Body of pancreas (tissue), 4 donors: ENCODE data around the gene SLC22A15. TPM values are rescaled to one million over a fixed set of nuclear protein-coding genes. Genes with fewer than 3 reads are reported as not detected.

ENCODE experiments used
- ATAC-seq: fragments of 150-250 bp; one replicate; pipeline ENCODE4 v1.9.1; 2016
- DNase-seq, 4 donors: peaks; one replicate each; pipeline ENCODE4 v3.0.0-alpha.2; 2019
- H3K27ac ChIP-seq, 4 donors: fragments of 200-600 bp; sonication (generic); 1 replicate in 3 of 4; 2 replicates in 1 of 4; pipeline versions ENCODE4 v1.5.1 to v1.6.1; 2016 to 2019; ENCODE audit warnings: mild to moderate bottlenecking in 1 of 4, mixed read lengths in 1 of 4, moderate library complexity in 1 of 4
- H3K27me3 ChIP-seq, 2 donors: fragments of 200-600 bp; sonication (generic); one replicate each; pipeline ENCODE4 v1.6.0; 2016; ENCODE audit warnings: mild to moderate bottlenecking in 1 of 2
- H3K36me3 ChIP-seq, 2 donors: fragments of 200-600 bp; sonication (generic); replicated peaks in 1 of 2; 2 replicates each; pipeline ENCODE4 v1.5.1; 2016; ENCODE audit warnings: low read depth in 2 of 2; ENCODE audit not compliant: insufficient read depth in 1 of 2
- H3K4me1 ChIP-seq: fragments of 200-600 bp; sonication (generic); one replicate; pipeline ENCODE4 v1.6.0; 2016
- H3K4me3 ChIP-seq, 2 donors: fragments of 200-600 bp; sonication (generic); 1 replicate in 1 of 2; 2 replicates in 1 of 2; pipeline ENCODE4 v1.5.1; 2016 to 2019
- H3K9me3 ChIP-seq, 3 donors: fragments of 200-600 bp; sonication (generic); 1 replicate in 2 of 3; 2 replicates in 1 of 3; pipeline ENCODE4 v1.5.1; 2016
- POLR2A ChIP-seq, 3 donors: fragments of 450-650 bp; IDR thresholded peaks; one replicate each; pipeline ENCODE4 v1.6.1; 2016; ENCODE audit warnings: antibody characterized with exemption in 3 of 3, mild to moderate bottlenecking in 2 of 3
- WGBS, 2 donors: methylation state at CpG; one replicate each; pipeline ENCODE4 v1.1.5; 2017; 5-methylcytosine and 5-hydroxymethylcytosine counted together
- intact Hi-C: fragments of 100-400 bp; cut with DNase I; formaldehyde crosslinking; loops from one replicate; pipeline ENCODE4 v1.15.1; 2023
- total RNA-seq, 2 donors: library from RNA; depleted of rRNA; stranded (reverse); fragments of >200 nt; gene quantifications; one replicate each; pipeline ENCODE4 v1.1.0, GENCODE V29; 2016
- TF ChIP-seq, protein P1 (sequence below), 7 experiments: fragments of 450-650 bp in 4 of 7; fragments of 200-600 bp in 3 of 7; sonication (generic) in 3 of 7; IDR thresholded peaks; one replicate each; pipeline ENCODE4 v1.5.1; 2016 to 2019; ENCODE audit warnings: antibody characterized with exemption in 7 of 7

The SLC22A15 gene
- total RNA-seq, 2 donors from 2014 or later = 7.9 to 8.8 TPM

DNA sequence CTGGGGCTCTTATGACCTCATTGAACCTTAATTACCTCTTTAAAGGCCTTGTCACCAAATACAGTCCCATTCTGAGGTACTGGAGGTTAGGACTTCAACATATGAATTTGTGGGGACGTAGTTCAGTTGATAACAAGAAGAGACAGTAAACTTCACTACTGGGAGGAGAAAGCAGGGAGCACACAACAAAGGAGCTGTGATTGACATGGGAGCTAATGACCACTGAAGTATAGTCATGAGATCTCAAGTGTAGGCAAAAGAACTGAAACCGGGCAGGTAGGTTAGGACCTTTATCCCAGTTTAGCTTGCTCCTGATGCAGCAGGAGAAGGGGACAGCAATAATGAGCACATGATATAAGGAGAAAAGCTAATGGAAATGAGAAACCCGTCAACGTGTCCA lies 123.1 kb downstream of the SLC22A15 start:
- TF ChIP-seq, protein P1, sequence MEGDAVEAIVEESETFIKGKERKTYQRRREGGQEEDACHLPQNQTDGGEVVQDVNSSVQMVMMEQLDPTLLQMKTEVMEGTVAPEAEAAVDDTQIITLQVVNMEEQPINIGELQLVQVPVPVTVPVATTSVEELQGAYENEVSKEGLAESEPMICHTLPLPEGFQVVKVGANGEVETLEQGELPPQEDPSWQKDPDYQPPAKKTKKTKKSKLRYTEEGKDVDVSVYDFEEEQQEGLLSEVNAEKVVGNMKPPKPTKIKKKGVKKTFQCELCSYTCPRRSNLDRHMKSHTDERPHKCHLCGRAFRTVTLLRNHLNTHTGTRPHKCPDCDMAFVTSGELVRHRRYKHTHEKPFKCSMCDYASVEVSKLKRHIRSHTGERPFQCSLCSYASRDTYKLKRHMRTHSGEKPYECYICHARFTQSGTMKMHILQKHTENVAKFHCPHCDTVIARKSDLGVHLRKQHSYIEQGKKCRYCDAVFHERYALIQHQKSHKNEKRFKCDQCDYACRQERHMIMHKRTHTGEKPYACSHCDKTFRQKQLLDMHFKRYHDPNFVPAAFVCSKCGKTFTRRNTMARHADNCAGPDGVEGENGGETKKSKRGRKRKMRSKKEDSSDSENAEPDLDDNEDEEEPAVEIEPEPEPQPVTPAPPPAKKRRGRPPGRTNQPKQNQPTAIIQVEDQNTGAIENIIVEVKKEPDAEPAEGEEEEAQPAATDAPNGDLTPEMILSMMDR (IDR thresholded peaks at IDR 0.05) = no peak
- no peak for TF ChIP-seq POLR2A (IDR thresholded peaks at IDR 0.05)

GRCh38 chr1:116099919-116100318 lies 123.6 kb downstream of the SLC22A15 start:
- ATAC-seq (no peak), DNase-seq (no peak)
- H3K36me3 ChIP-seq = no peaks in the 10 kb centered on the region
- TF ChIP-seq, protein P1 (IDR thresholded peaks at IDR 0.05) = no peak
- no peak for TF ChIP-seq POLR2A (IDR thresholded peaks at IDR 0.05)
- no peak overlapping the region for H3K27ac ChIP-seq
- no peaks in the 10 kb centered on the region for H3K27me3 ChIP-seq
- H3K4me1 ChIP-seq = no peaks in the 10 kb centered on the region
- H3K9me3 ChIP-seq = no peaks in the 10 kb centered on the region
- intact Hi-C loops = no loop called here
- H3K4me3 ChIP-seq = no peak overlapping the region
- WGBS, 2 donors = 85 to 93% methylated on average over 2 of the region's 2 CpGs

More for the DNA sequence above, 123.1 kb downstream of the SLC22A15 start:
- no peaks in the 10 kb centered on the region for H3K36me3 ChIP-seq
- H3K4me1 ChIP-seq = no peaks in the 10 kb centered on the region
- 81 to 85% methylated on average over 4 of the region's 4 CpGs for WGBS, 2 donors
- ATAC-seq (no peak), DNase-seq (no peak)
- H3K9me3 ChIP-seq = no peaks in the 10 kb centered on the region
- no peak overlapping the region for H3K27ac ChIP-seq
- H3K4me3 ChIP-seq = no peak overlapping the region
- intact Hi-C loops = no loop called here
- no peaks in the 10 kb centered on the region for H3K27me3 ChIP-seq

DNA sequence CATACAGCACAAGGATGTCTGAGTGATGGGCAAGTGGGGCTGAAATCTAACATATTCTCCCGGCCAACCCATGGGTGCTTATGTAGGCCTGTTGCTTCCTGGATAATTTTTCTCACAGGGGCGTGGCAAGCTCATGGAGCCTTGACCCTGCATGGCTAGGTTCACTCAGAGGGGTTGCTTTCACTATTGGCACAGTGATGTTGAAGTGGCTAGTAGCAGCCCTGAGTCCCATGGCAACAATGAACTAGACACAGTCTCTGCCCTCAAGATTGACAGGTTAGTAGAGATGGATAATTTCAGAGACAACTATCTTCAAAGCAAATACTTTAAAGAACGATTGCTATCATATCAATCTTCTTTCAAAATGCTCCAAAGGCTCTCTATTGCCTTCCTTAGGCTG lies 128.4 kb downstream of the SLC22A15 start:
- no peak overlapping the region for H3K4me3 ChIP-seq
- 53 to 59% methylated on average over 3 of the region's 3 CpGs for WGBS, 2 donors
- ATAC-seq = no peak
- DNase-seq = no peak
- intact Hi-C loops = no loop called here
- H3K36me3 ChIP-seq = no peaks in the 10 kb centered on the region
- no peaks in the 10 kb centered on the region for H3K9me3 ChIP-seq
- no peaks in the 10 kb centered on the region for H3K27me3 ChIP-seq
- no peak for TF ChIP-seq POLR2A (IDR thresholded peaks at IDR 0.05)
- TF ChIP-seq, protein P1 (IDR thresholded peaks at IDR 0.05) = no peak
- no peaks in the 10 kb centered on the region for H3K4me1 ChIP-seq
- no peak overlapping the region for H3K27ac ChIP-seq

DNA sequence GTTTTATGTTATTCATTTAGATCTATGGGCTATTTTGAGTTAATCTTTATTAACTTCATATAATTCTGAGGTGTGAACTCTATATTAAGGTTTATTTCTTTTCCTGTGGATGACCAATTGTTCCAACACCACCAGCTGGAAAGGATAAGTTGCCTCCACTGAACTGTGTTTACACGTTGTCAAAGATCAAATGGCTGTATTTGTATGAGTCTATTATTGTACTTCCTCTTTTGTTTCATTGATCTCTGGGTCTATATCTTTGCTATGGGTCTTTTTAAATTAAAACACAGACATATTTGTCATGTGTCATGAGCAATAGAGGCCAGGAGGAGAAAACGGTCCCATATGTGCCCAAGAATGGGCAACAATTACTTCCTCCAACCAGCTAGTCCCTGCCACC lies 129.7 kb downstream of the SLC22A15 start:
- Histone ChIP-seq H3K4me3 (no peak overlapping the region), H3K4me1 (no peaks in the 10 kb centered on the region), H3K27me3 (no peaks in the 10 kb centered on the region), H3K9me3 (no peaks in the 10 kb centered on the region), H3K36me3 (no peaks in the 10 kb centered on the region), H3K27ac (no peak overlapping the region)
- 16 to 17% methylated on average over 2 of the region's 2 CpGs for WGBS, 2 donors
- ATAC-seq (no peak), DNase-seq (no peak)
- no peak for TF ChIP-seq POLR2A (IDR thresholded peaks at IDR 0.05)
- TF ChIP-seq, protein P1 (IDR thresholded peaks at IDR 0.05) = no peak
- intact Hi-C loops = no loop called here

- 88 to 90% methylated on average over 4 of the region's 4 CpGs for WGBS, 2 donors
- intact Hi-C loops = no loop called here
- TF ChIP-seq, protein P1 (IDR thresholded peaks at IDR 0.05) = no peak
- no peak for TF ChIP-seq POLR2A (IDR thresholded peaks at IDR 0.05)
- H3K4me3 ChIP-seq = no peak overlapping the region
- DNase-seq (no peak), ATAC-seq (no peak)
- no peaks in the 10 kb centered on the region for H3K27me3 ChIP-seq
- H3K36me3 ChIP-seq = no peaks in the 10 kb centered on the region
- no peak overlapping the region for H3K27ac ChIP-seq
- H3K9me3 ChIP-seq = no peaks in the 10 kb centered on the region
- H3K4me1 ChIP-seq = no peaks in the 10 kb centered on the region
Measured at GRCh38 chr1:116106646-116107045, 130.3 kb downstream of the SLC22A15 start.
